ENCODE results near the gene LCLAT1.

Gene LCLAT1

GRCh38 chr2:30514848-30515435, 67.9 kb downstream of the LCLAT1 start:
- DNase-seq (ENCODE audit: low read depth in 2 of 2) = no peak

DNA sequence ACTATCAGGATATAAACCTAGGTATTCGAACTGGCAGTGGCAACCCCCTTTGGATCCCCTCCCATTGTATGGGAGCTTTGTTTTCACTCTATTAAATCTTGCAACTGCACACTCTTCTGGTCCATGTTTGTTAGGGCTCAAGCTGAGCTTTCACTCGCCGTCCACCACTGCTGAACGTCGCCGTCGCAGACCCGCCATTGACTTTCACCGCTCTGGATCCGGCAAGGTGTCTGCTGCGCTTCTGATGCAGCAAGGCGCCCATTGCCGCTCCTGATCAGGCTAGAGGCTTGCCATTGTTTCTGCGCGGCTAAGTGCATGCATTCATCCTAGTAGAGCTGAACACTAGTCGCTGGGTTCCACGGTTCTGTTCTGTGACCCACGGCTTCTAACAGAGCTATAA, 69.1 kb downstream of the LCLAT1 start:
- no peak for DNase-seq (ENCODE audit: low read depth in 2 of 2)

DNA sequence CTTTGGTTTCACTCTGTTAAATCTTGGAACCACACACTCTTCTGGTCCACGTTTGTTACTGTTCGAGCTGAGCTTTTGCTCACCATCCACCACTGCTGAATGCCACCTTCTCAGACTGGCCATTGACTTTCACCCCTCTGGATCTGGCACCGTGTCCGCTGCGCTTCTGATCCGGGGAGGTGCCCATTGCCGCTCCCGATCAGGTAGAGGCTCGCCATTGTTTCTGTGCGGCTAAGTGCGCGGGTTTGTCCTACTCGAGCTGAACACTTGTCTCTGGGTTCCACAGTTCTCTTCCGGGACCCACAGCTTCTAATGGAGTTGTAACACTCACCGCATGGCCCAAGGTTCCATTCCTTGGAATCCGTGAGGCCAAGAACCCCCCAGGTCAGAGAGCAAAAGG, 72.8 kb downstream of the LCLAT1 start:
- no peak for DNase-seq (ENCODE audit: low read depth in 2 of 2)

DNA sequence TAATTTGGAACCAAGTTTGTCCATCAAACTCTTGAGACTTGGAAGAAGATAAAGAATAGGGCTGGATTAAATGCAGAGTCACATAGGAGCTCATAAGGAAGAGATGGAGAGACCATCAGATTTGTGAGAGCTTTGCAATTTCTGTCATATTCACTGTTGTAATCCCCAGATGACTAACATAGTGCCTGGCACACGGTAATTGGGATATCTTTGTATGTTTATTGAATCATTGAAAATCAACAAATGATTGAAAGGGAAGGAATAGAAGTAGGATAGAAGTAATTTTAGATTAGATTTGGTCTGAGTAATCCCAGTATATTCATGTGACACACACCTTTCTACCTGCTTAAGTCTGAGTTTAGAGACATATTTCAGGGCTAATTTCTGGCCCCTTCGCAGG, 75.4 kb downstream of the LCLAT1 start:
- DNase-seq (ENCODE audit: low read depth in 2 of 2) = no peak

DNA sequence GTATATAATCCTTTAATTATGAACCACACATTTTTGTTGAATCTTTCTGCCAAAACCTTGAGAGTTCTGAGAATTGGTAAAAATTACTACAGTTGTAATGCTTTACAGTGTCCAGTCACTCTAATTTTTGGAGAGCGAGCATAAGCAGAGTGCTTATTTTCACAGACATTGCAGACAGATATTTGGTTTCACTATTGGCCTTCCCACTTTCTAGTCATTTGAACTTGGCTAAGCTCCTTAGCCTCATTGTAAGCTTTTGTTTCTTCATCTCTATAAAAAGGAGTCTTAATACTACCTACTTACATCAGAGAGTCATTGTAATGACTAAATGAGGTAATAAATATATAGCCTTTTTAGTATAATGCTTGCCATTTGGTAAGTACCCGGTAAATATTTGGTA, 80.4 kb downstream of the LCLAT1 start:
- no peak for DNase-seq (ENCODE audit: low read depth in 2 of 2)

DNA sequence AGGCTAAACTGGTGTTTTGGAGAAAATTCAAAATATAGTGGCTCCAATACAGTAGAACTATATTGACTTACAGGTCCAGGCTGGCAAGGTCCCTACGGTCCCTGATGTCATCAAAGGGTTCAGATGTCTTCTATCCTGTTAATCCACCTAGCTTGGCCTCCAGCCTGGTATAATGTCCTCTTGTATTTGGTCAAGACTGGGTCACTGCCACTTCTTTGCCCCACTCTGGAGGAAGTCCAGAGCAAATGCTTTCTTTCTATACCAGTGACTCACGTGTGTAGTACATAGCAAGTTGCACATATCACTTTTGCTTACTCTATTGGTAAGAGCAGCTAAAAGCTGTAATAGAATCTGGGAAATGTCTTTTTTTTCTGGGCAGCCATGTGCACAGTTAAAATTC, 80.8 kb downstream of the LCLAT1 start:
- DNase-seq (ENCODE audit: low read depth in 2 of 2) = no peak

DNA sequence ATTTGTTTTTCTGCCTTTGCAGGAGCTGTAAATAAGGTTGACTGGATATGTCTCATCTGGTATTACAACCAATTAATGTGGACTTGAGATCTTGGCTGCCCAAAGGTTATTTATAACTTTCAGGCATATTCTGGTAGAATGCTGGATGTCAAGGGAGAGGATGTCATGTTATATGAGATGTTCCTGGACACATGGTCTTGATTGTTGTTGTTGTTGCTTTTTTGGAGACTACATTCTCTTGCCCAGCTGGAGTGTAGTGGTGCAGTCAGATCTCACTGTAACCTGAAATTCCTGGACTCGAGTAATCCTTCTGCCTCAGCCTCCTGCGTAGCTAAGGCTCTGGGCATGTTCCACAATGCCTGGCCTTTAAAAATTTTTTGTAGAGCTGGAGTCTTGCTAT, 83.3 kb downstream of the LCLAT1 start:
- no peak for DNase-seq (ENCODE audit: low read depth in 2 of 2)

GRCh38 chr2:30541680-30542079, 94.6 kb downstream of the LCLAT1 start:
- DNase-seq (ENCODE audit: low read depth in 2 of 2) = no peak

DNA sequence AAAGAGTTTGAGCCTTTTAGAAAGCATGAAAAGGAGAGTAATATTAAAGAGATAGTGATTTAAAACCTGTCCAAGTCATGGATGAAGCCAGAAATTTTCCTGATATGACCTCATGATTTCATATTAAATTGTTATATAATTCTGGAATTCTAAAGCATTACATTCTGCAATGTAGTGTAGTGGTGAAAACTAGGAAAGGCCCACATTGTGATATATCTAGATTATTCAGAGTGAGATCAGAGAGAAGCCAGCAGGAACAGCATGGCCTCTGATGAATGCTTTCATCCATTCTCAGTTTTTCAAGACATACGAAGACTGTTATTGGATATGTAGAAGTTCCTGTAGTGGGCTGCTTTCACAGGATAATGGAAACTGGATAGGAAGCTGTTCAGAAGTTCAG, 98.8 kb downstream of the LCLAT1 start:
- no peak for DNase-seq (ENCODE audit: low read depth in 2 of 2)

DNA sequence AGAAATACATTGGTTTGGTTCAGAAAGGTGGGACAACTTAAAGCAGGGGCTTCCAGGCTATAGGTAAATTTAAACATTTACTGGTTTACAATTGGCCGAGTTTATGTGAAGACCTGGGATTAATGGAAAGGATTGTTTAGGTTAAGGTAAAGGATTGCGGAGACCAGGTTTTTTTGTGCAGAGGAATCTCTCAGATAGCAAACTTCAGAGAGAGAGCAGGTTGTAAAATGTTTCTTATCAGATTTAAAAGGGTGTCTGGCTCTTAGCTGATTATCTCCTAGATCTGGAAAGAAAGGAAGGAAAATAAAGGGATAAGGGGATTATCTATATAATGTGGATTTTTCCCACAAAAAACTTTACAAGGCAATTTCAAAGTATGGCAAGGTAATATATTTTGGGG, 101.3 kb downstream of the LCLAT1 start:
- no peak for DNase-seq (ENCODE audit: low read depth in 2 of 2)

DNA sequence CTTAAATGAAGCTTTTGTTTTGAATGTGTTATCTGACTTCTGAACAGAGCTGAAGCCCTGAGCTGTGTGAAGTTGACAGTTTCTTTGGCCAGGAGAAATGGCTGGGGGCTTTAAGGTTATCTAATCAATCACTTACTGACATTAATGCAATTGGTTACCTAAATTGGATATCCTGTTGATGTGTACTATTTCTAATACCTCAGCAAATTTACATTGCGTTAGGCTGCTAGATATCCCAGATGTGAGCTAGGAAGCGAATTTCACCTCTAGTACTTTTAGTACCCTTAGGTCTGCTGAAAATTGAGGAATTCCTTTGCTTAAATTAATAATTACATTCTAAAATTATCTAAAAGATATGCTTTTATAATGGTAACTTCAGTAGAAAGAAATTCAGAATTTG, 102.0 kb downstream of the LCLAT1 start:
- DNase-seq (ENCODE audit: low read depth in 2 of 2) = no peak

- no peak for DNase-seq (ENCODE audit: low read depth in 2 of 2)
These were observed 112.7 kb downstream of the LCLAT1 start for GRCh38 chr2:30559544-30560275.

DNA sequence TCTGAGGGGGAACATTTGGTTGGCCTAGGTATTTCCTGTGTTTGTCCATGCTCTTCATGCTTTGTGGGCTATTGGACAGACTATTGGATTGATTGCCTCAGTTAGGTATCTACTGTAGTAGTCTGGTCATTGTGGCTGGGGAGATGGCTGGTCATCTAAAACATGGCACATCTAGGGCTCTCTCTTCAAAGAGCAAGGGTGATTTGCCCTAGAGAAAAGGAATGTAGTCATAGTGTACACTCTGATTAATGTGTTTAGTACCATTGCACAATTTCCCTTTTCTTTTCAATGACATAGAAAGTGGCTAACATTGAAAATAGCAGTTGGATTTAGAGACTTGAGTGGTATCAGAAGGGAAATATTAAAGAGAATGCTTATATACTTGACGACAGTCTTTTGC, 114.3 kb downstream of the LCLAT1 start:
- DNase-seq (ENCODE audit: low read depth in 2 of 2) = no peak

DNA sequence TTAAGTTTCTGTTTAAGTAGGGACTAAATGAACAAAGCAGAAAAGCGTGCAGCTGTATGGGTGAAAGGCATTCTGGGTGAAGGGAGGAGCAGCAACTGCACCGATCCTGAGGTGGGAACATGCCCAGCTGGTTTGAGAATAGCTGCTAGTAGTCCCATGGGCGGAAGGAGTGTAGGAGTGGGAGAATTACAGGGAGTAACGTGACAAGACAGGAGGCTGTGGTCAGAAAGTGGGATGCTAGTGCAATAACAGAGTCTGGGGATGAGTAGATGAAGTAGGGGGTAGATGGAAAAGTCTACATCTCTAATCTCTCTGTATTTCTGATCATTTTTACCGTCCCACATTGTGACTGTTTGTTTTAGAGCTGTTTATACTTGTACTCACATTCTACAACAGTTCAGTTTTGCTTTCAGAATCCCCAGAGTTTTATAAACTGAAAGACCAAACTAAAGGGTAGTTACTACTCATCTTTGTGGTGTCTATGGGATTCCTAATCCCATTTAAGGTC, 118.9 kb downstream of the LCLAT1 start:
- DNase-seq (ENCODE audit: low read depth in 2 of 2) = no peak

- DNase-seq (ENCODE audit: low read depth in 2 of 2) = no peak
These were observed 119.6 kb downstream of the LCLAT1 start for GRCh38 chr2:30566631-30567030.

DNA sequence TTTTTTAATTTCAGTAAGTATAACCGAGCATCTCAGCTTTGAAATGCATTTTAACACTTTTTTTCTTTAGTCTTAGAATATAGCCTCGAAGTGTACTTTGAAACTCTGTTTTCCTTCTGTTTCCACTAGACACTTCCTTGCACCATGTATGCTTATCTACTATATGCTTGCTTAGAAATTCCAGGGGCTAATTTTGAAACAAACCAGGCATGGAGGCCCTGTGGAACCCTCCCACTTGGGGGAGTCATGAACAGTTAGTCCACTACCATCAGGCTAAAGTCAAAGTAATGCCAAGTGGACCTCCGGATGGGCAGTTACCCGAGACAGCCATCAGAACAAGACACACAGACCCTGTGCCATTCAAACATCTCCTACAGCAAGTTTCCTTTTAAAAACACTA, 120.3 kb downstream of the LCLAT1 start:
- no peak for DNase-seq (ENCODE audit: low read depth in 2 of 2)

DNA sequence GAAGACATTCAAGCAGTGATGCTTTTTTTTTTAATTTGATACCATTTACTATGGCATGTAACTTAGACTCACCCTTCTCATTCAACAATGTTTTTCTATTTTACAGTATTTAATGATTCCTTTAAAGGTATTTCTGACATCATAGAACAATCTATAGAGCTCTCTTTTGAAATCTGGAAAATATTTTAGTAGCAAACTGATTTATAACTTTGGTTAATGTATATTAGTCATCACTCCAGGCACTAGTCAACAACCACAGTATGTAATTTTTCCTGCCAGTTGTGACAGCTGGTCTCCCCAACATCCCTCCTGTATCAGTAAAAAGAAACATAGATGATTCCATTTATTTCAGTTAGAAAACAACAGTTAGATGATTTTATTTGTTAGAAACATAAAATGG, 122.9 kb downstream of the LCLAT1 start:
- DNase-seq (ENCODE audit: low read depth in 2 of 2) = no peak

- DNase-seq (ENCODE audit: low read depth in 2 of 2) = no peak
These were observed 130.1 kb downstream of the LCLAT1 start for GRCh38 chr2:30577151-30577550.

DNA sequence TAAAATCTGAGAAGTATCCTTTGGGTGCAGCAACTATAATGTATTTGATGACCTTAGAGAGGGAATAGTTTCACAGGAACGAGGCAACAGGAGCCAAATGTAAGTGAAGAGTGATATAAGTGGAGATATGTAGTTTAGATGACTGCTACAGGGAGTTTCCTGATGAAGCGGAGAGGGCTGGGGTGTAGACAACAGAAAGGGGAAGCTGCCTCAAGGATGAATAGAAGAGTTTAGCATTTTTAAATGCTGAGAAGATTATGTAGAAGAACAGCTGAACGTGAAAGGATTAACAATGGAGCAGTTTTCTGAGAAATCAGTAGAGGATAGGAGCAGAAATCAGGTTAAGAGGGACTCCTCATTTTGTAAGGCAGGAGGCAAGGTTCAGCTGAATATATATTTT, 133.3 kb downstream of the LCLAT1 start:
- no peak for DNase-seq (ENCODE audit: low read depth in 2 of 2)

GRCh38 chr2:30582521-30582920, 135.5 kb downstream of the LCLAT1 start:
- DNase-seq (ENCODE audit: low read depth in 2 of 2) = no peak

DNA sequence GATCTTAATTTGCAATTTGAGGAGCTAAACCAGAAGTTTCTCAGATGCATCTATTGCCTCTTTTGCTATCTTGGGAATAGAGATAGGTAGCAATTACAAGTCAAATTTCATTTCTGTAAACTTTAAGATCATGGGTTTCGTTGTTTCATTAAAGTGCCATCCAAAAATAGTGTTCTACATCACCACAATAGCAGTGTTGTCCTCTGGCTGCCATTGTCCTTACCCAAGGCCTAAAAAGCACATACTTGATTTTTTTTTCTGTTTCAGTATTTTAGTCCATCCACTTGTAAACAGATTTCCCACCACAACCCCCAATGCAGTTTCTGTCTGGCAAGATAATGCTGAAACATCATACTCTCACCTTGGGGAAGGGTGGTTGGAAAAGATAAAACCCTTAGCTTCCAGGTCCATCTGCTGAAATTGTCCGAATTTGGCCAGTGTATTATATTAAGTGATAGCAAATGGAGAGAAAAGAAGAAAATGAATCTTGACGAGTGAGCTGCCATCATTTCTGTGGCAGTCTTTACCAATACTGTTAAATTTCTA, 136.2 kb downstream of the LCLAT1 start:
- no peak for DNase-seq (ENCODE audit: low read depth in 2 of 2)

- DNase-seq (ENCODE audit: low read depth in 2 of 2) = no peak
These were observed 137.1 kb downstream of the LCLAT1 start for GRCh38 chr2:30584116-30584515.

- DNase-seq (ENCODE audit: low read depth in 2 of 2) = no peak
These were observed 141.9 kb downstream of the LCLAT1 start for GRCh38 chr2:30588994-30589393.
